Panc1 (cell line): ENCODE measurements around the gene RASD1. TPM values are rescaled to one million over a fixed set of nuclear protein-coding genes. Genes with fewer than 3 reads are reported as not detected.

ENCODE experiments used
- ATAC-seq: fragments of 200-7000 bp; cut with Tn5 transposase; 2 replicates; pipeline ENCODE4 v1.9.1; 2020; ENCODE audit warnings: mild to moderate bottlenecking, moderate library complexity
- BruUV-seq: library from RNA; stranded (reverse); fragments of 400-500 nt; replicated peaks from 2 replicates; lab custom pipeline; 2021; lab: Mats Ljungman, UMichigan
- CTCF ChIA-PET: fragments of 300-600 bp; sonication (Branson Sonifier 250); formaldehyde crosslinking; loops from one replicate; lab custom pipeline; 2022; ENCODE audit warnings: antibody characterized with exemption; lab: Charles Lee
- POLR2A ChIA-PET: fragments of 300-600 bp; sonication (Branson Sonifier 250); formaldehyde crosslinking; loops from one replicate; lab custom pipeline; 2022; ENCODE audit warnings: antibody characterized with exemption; lab: Charles Lee
- DNase-seq: peaks from one replicate; pipeline ENCODE4 v3.0.0-alpha.2; 2010; ENCODE audit warnings: low read depth, low spot score
- H3K27ac ChIP-seq: 2 replicates; pipeline ENCODE4 v1.5.1; 2011; ENCODE audit warnings: mild to moderate bottlenecking, low read length, inconsistent platforms
- H3K27me3 ChIP-seq: fragments of 200-500 bp; sonication (Bioruptor generic); 2 replicates; pipeline ENCODE4 v1.6.0; 2014; ENCODE audit warnings: low read length, inconsistent platforms; ENCODE audit not compliant: control insufficient read depth, insufficient read depth
- H3K36me3 ChIP-seq: fragments of 200-500 bp; sonication (Bioruptor generic); 2 replicates; pipeline ENCODE4 v1.5.1; 2014; ENCODE audit warnings: inconsistent platforms, mild to moderate bottlenecking, low read length, moderate library complexity; ENCODE audit not compliant: control insufficient read depth, insufficient read depth
- H3K4me1 ChIP-seq: 2 replicates; pipeline ENCODE4 v1.5.1; 2011; ENCODE audit warnings: inconsistent platforms, mild to moderate bottlenecking, low read length, moderate library complexity; ENCODE audit not compliant: control insufficient read depth, insufficient read depth
- H3K4me3 ChIP-seq, 2 experiments: 2 replicates each; pipeline ENCODE4 v1.5.1; 2011 to 2012; ENCODE audit warnings: low read depth in 2 of 2, low read length in 2 of 2, mild to moderate bottlenecking in 2 of 2, inconsistent platforms in 1 of 2, moderate library complexity in 1 of 2
- H3K9me3 ChIP-seq: fragments of 200-500 bp; sonication (Bioruptor generic); 2 replicates; pipeline ENCODE4 v1.5.1; 2014; ENCODE audit warnings: low read depth, mild to moderate bottlenecking, inconsistent platforms, low read length, moderate library complexity; ENCODE audit not compliant: control insufficient read depth, insufficient read depth
- POLR2AphosphoS5 ChIP-seq: IDR thresholded peaks from 2 replicates; pipeline ENCODE4 v1.6.1; 2012; ENCODE audit warnings: mild to moderate bottlenecking, low read depth, low read length, moderate library complexity
- SIN3A ChIP-seq: IDR thresholded peaks from 2 replicates; pipeline ENCODE4 v1.6.1; 2012; ENCODE audit warnings: low read depth, mild to moderate bottlenecking, low read length, moderate library complexity, borderline replicate concordance; ENCODE audit not compliant: insufficient read depth
- TCF7L2 ChIP-seq: IDR thresholded peaks from 2 replicates; pipeline ENCODE4 v1.6.1; 2011; ENCODE audit warnings: mild to moderate bottlenecking, low read depth, low read length, inconsistent platforms
- in situ Hi-C: cut with HindIII; loops from 2 replicates; pipeline ENCODE4 v1.10.0; 2016; ENCODE audit warnings: low sequenced_read_pairs, low pct_unique_long_range_greater_than_20kb
- intact Hi-C: fragments of 100-400 bp; cut with micrococcal nuclease; formaldehyde crosslinking; loops from one replicate; pipeline ENCODE4 v1.10.0; 2022; ENCODE audit not compliant: unreplicated experiment
- total RNA-seq: library from RNA; stranded (reverse); gene quantifications from one replicate; pipeline ENCODE4 v1.2.1, GENCODE V29; 2021; ENCODE audit not compliant: unreplicated experiment
- TF ChIP-seq, protein P1 (sequence below): fragments of 450-650 bp; IDR thresholded peaks from 2 replicates; pipeline ENCODE4 v1.5.1; 2017; ENCODE audit warnings: mild to moderate bottlenecking
- TF ChIP-seq, protein P2 (sequence below), 2 experiments: IDR thresholded peaks; 2 replicates each; pipeline ENCODE4 v1.6.1; 2011 to 2012; ENCODE audit warnings: low read depth in 2 of 2, control low read depth in 1 of 2, low read length in 1 of 2, mild to moderate bottlenecking in 1 of 2, moderate library complexity in 1 of 2; ENCODE audit not compliant: insufficient read depth in 1 of 2

Gene RASD1
- total RNA-seq, 1 experiment from 2014 or later, result 1.7 TPM

DNA sequence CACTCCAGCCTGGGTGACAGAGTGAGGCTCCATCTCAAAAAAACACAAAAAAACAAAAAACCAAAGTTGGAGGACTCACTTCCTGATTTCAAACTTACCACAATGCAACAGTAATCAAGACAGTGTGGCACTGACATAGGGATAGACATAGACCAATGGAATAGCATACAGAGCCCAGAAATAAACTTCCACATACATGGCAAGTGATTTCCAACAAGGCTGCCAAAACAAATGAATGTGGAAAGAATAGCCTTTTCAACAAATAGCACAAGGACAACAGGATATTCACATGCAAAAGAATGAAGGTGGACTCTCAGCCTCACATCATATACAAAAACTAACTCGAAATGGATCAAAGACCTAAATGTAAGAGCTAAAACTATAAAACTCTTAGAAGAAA is 36.8 kb upstream of the RASD1 start:
- TF ChIP-seq, protein P1, sequence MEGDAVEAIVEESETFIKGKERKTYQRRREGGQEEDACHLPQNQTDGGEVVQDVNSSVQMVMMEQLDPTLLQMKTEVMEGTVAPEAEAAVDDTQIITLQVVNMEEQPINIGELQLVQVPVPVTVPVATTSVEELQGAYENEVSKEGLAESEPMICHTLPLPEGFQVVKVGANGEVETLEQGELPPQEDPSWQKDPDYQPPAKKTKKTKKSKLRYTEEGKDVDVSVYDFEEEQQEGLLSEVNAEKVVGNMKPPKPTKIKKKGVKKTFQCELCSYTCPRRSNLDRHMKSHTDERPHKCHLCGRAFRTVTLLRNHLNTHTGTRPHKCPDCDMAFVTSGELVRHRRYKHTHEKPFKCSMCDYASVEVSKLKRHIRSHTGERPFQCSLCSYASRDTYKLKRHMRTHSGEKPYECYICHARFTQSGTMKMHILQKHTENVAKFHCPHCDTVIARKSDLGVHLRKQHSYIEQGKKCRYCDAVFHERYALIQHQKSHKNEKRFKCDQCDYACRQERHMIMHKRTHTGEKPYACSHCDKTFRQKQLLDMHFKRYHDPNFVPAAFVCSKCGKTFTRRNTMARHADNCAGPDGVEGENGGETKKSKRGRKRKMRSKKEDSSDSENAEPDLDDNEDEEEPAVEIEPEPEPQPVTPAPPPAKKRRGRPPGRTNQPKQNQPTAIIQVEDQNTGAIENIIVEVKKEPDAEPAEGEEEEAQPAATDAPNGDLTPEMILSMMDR, result no peak
- no peak for TF ChIP-seq SIN3A
- TF ChIP-seq POLR2AphosphoS5, result no peak
- TF ChIP-seq, protein P2, sequence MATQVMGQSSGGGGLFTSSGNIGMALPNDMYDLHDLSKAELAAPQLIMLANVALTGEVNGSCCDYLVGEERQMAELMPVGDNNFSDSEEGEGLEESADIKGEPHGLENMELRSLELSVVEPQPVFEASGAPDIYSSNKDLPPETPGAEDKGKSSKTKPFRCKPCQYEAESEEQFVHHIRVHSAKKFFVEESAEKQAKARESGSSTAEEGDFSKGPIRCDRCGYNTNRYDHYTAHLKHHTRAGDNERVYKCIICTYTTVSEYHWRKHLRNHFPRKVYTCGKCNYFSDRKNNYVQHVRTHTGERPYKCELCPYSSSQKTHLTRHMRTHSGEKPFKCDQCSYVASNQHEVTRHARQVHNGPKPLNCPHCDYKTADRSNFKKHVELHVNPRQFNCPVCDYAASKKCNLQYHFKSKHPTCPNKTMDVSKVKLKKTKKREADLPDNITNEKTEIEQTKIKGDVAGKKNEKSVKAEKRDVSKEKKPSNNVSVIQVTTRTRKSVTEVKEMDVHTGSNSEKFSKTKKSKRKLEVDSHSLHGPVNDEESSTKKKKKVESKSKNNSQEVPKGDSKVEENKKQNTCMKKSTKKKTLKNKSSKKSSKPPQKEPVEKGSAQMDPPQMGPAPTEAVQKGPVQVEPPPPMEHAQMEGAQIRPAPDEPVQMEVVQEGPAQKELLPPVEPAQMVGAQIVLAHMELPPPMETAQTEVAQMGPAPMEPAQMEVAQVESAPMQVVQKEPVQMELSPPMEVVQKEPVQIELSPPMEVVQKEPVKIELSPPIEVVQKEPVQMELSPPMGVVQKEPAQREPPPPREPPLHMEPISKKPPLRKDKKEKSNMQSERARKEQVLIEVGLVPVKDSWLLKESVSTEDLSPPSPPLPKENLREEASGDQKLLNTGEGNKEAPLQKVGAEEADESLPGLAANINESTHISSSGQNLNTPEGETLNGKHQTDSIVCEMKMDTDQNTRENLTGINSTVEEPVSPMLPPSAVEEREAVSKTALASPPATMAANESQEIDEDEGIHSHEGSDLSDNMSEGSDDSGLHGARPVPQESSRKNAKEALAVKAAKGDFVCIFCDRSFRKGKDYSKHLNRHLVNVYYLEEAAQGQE (IDR thresholded peaks at IDR 0.05; ENCODE audit: insufficient read depth in 1 of 2, low read depth in 2 of 2, low read length in 1 of 2), result no peak
- no peak for TF ChIP-seq TCF7L2
- BruUV-seq, result no TSS peak
- intact Hi-C loops (no loop called here), in situ Hi-C loops (no loop called here)
- POLR2A ChIA-PET, result no interaction called here
- H3K4me3 ChIP-seq, result no peak overlapping the region
- no peak for ATAC-seq
- H3K27ac ChIP-seq, result no peak overlapping the region
- DNase-seq, result no peak
- no peaks in the 10 kb centered on the region for H3K36me3 ChIP-seq
- H3K4me1 ChIP-seq, result no peaks in the 10 kb centered on the region
- CTCF ChIA-PET, result no interaction called here
- no peaks in the 10 kb centered on the region for H3K27me3 ChIP-seq
- H3K9me3 ChIP-seq, result no peaks in the 10 kb centered on the region

DNA sequence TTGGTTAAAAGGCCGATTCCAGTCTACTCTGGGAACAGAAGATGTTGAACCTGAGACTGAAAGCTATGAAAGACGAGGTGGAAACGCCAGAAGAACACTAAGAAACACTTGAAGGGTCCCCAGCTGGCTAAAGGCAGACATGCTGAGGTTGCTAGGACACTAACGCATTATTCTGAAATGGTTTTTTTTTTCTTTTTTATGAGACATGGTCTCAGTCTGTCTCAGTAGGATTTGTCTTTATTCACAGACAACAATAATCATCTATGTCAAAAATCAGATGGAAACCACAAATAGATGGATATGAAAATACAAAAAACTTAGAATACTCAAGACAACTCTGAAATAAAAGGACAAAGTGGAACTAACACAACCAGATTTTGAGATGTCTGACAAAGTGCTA is 35.0 kb upstream of the RASD1 start:
- no peak for ATAC-seq
- CTCF ChIA-PET, result no interaction called here
- Histone ChIP-seq H3K9me3 (no peaks in the 10 kb centered on the region), H3K36me3 (no peaks in the 10 kb centered on the region), H3K27me3 (no peaks in the 10 kb centered on the region), H3K4me3 (no peak overlapping the region), H3K27ac (no peak overlapping the region), H3K4me1 (no peaks in the 10 kb centered on the region)
- POLR2A ChIA-PET, result no interaction called here
- TF ChIP-seq, protein P2 (IDR thresholded peaks at IDR 0.05; ENCODE audit: insufficient read depth in 1 of 2, low read depth in 2 of 2, low read length in 1 of 2), result no peak
- TF ChIP-seq, protein P1, result no peak
- TF ChIP-seq TCF7L2, result no peak
- no peak for TF ChIP-seq SIN3A
- no peak for TF ChIP-seq POLR2AphosphoS5
- no peak for DNase-seq
- in situ Hi-C loops, result no loop called here
- no TSS peak for BruUV-seq
- intact Hi-C loops, result no loop called here
